ENCODE results near the gene GALNT15.

Gene GALNT15

DNA sequence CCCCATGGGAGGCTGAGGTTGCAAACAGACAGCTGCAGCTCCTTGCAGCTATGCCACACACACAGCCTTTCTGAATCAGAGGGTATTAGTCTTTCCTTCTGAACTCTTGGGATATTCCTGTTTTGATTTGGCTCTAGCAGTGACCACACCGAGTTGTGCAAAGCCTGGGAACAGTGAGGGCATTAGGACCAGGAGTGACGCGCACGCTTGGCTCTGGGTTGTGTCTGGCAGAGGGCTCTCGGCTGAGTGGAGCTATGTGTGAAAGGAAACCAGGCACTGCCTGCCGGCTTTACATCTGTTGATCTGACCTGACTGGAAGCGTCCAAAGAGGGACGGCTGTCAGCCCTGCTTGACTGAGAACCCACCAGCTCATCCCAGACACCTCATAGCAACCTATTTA, at the start of gene GALNT15:
Gene GALNT15 (plus strand): TSS at position 292 of the 400 bp plus-strand sequence. CDS start 472 bp downstream, outside the sequence.
- DNase-seq: no peak

GRCh38 chr3:16126634-16127033, 47.8 kb upstream of the GALNT15 start:
- DNase-seq: no peak

DNA sequence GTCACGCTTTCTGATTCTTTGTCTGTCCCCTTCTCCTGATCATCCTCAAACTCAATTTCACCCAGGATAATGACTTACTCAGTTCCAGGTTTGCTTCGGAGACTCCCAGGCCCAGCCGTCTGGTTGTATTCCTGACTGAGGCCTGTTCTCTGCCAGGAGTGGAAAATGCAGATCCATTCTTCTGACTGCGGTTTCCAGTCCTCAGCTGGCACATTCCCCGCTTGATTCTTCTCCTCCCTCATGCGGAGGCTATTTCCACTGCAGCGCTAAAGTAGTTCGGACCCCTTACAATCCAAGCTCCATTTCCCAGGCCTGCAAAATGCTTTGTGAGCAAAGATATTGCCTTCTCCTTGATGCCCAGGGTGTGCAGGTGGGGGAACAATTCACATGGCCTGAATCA, 47.2 kb upstream of the GALNT15 start:
- no peak for DNase-seq

GRCh38 chr3:16130066-16130465, 44.4 kb upstream of the GALNT15 start:
- DNase-seq: no peak

DNA sequence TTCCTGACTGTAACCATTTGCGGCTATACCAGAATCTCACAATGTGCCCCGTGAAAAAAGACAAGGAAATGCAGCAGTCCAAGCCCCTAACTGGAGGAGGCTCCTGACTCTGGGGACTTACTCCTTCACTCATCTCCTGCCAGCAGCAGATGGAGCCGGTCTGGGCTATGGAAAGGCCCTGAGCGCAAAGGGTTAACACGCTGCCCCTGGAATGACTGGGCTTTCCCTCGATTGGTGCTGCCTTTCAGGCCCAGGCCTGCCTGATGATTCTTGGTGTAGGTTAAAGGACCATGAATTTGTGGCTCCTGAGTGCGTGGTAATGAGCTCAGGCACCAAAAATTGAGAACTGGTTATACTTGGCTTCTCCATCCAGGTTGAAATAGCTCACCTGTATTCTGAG, 42.3 kb upstream of the GALNT15 start:
- DNase-seq: no peak

GRCh38 chr3:16132928-16133327, 41.6 kb upstream of the GALNT15 start:
- no peak for DNase-seq

DNA sequence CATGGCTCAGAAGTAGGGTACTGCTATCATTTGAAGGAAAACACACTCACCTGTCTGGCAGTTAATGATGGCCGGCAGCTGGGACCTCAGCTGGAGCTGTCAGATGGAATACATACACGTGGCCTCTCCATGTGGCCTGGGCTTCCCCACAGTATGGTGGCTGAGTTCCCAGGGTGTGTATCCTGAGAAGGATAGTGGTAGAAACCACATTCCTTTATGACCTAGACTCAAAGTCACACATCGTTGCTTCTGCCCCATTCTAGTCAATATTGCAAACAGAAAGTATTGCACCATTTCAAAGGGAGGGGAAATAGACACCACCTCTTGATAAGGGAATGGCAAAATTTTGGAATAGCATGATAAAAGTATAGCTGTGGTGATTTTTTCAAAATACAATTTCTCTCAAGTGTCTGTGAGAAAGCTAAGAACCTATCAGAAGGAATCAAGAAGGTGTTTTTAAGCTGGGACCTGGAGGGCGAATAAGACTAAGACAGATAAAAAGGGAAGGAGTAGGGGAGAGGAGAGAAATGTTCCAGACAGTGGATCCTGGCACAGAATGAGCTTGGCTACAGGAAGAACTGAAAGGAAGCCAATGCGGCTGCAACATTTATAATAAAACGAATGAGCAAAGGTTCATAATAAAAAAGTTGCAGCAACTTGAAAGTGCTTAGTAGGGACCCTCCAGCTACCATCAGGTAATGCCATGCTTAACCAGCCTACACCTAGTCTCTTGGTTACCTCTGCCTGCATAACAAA, 40.1 kb upstream of the GALNT15 start:
- DNase-seq: no peak

- no peak for DNase-seq
These were observed 38.4 kb upstream of the GALNT15 start for GRCh38 chr3:16136055-16136454.

GRCh38 chr3:16137044-16137443, 37.4 kb upstream of the GALNT15 start:
- DNase-seq: no peak

DNA sequence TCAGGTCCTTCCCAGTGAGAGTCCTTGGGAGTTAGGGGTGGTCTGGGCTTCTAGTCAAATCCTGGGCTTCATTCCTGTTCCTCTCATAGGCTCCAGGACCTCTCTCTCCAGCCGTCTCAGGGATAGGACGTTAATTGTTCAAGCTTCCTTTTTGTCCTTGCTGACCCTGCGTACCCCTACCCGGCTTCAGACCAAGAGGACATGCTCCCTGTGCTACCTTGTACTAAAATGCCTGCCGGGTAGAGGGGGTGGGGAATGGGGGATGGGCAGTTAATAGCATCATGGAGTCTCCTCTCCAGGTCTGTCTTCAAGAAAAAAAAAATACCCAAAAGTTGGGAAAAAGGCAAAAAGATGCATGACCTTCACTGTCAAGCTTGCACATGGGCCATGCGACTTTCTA, 36.5 kb upstream of the GALNT15 start:
- no peak for DNase-seq

DNA sequence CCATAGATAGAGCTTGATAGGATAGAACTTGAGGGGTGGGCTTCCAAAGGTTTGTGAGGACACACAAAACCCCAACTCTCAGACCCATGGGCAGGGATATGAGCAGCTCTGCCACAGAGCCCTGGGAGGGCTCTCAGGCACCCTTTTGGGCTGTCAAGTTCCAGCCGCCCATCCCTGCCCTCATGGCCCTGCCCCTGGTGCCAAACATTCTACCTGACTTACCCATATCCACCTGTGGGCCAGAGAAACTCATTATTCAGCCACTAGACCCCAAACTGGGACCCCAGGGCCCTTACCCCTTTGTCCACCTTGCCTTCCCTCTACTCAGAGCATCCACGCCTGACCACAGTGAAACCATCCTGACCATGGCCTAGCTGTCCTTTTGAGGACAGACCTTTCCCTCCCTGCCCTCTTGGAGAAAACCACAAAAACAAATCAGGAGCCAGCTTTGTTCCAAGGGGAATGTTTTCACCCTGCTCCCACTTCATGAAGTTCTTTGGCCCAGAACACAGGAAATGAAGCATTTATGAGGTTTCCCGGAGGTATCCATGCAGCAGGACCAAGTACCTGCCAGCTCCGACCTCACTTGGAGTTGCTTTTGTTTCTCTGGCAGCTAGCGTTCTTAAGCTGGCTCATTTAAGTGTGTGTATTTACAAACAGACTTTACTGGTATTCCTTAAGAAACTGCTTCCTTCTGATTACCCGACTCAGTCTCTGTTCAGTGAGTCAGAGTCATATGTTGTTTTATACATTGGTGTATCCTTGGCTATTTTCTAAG, 34.2 kb upstream of the GALNT15 start:
- DNase-seq: no peak

DNA sequence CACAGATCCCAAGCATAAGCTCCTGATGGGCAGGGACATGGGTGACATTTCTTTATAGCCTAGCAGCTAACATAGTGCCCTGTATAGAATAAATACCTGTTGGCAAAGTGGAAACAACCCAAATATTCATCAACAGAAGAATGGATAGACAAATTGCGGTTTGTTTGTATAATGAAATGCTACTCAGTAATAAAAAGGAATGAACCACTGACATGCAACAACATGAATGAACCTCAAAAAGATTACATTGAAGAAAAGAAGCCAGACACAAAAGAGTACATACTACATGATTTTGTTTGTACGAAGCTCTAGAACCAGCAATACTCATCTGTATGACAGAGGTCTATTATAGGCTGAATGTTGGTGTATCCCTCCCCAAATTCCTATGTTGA, 33.6 kb upstream of the GALNT15 start:
- DNase-seq: no peak

GRCh38 chr3:16142350-16143025, 32.0 kb upstream of the GALNT15 start:
- DNase-seq: no peak

DNA sequence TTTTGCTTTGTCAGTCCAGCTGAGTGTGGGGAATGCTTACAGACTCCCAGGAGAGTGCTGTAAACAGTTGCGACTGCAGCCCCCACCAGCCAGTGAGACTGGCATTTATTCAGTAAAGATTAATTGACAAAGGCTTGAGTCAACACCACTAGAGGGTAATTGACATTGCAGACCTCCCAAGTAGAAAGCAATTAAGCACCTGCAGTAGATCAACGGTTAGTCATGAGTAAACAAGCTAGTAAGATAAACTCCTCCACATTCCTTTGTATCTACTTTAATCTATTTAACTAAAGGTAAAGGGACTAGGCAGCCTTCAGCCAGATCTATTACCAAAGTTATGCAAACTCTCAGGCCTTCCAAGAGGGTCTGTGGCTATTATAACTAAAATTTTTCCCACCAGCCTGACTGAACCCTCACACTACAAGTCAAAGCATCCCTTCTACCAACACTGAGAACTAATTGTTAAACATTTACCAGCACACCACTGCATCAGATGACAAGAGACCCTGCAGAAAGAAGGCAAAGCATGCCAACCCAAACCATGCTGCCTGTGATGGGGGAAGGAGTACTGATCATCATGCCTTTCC, 30.5 kb upstream of the GALNT15 start:
- no peak for DNase-seq

DNA sequence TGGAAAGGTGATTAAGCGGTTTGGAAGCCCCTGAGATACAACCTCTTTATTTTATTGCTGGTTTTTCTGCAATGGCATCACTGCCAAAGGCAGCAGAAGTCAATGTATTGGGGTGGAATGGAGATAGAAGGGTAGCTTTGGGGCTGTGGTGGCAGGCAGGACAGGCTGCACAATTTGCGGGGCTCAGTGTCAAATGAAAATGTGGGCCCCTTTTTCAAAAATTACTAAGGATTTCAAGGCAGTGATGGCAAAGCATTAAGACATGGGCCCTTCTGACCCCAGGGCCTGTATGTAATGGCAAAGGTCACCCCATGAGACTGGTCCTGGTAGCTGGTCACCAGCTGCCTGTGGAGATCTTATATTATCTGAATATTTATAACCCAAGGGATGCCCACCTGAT, 29.3 kb upstream of the GALNT15 start:
- no peak for DNase-seq

GRCh38 chr3:16146015-16146730, 28.3 kb upstream of the GALNT15 start:
- DNase-seq: no peak

- no peak for DNase-seq
These were observed 27.1 kb upstream of the GALNT15 start for GRCh38 chr3:16147220-16147994.

- no peak for DNase-seq
These were observed 26.3 kb upstream of the GALNT15 start for GRCh38 chr3:16148213-16148612.

GRCh38 chr3:16148783-16149182, 25.7 kb upstream of the GALNT15 start:
- DNase-seq: no peak

GRCh38 chr3:16150285-16150684, 24.2 kb upstream of the GALNT15 start:
- no peak for DNase-seq

DNA sequence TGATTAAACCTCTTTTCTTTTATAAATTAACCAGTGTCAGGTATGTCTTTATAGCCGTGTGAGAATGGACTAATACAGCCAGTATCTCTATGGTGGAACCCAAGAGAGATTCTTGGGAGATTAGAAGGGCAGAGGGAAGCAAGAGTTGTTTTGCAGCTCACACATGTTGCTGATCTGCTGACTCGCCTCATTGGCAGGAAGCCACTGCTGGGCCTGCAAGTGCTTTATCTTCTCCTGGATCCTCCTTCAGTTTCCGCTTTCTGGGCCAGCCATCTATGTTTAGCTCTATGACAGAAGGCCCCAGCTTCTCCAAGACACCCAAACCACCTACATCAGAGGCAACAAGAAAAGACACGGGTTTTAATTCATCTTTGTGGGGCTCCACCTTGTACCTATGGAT, 23.4 kb upstream of the GALNT15 start:
- DNase-seq: no peak

GRCh38 chr3:16168211-16168610, 6.3 kb upstream of the GALNT15 start:
- no peak for DNase-seq
